NCI-H1105 (cell line): ENCODE measurements around the gene MAP7D1.
"Not testable (repeated sequence)": the region's sequence is repeated elsewhere in the genome, so short reads cannot be mapped to it uniquely, and the experiment has no call there.

Experiments used
- DNase-seq: peaks from one replicate; lab custom pipeline; 2025; lab: John Stamatoyannopoulos, UW

MAP7D1 gene

DNA sequence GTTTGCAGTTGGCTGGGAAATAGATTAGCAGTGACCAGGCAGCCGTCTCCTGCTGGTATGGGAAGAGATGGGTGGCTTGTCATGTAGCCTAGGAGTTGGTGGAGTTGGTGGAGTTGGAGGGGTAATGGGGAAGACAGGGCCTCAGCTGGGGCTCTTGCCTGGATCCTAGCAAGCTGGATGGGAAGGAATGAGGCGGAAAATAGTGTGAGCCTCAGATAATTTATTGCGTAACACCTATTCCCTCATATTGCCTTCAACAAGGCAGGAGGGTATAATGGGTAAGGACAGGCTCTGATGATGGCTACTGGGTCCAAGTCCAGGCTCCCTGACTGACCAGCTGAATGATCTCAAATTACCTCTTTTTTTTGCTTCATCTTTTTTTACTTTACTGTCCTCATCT lies 12.6 kb downstream of the MAP7D1 start:
- no peak for DNase-seq

DNA sequence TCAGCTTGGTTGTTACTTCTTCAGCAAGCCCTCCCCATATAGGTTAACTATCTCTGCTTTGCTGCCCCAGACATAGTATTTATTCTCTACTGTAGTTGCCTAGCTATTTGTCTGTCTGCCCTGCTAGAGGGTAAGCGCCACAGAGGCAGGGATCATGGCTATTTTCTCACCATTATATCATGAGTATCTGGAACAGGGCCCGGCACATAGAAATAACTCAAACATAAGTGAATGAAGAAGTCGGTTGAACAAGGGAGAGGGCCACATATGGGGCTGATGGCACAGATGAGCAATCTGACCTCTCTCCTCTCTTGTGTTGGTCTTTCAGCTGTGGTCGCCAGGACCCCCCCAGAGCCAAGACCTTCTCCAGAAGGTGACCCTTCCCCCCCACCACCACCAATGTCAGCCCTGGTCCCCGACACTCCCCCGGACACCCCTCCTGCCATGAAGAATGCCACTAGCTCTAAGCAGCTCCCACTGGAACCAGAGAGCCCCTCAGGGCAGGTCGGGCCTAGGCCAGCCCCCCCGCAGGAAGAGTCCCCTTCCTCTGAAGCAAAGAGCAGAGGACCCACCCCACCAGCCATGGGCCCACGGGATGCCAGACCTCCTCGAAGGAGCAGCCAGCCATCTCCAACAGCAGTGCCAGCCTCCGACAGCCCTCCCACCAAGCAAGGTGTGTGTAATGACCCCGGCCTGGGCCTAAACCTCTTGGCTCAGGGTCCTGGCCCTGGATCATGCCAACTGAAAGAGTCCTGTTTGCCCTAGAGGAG lies 14.9 kb downstream of the MAP7D1 start:
- no peak for DNase-seq

DNA sequence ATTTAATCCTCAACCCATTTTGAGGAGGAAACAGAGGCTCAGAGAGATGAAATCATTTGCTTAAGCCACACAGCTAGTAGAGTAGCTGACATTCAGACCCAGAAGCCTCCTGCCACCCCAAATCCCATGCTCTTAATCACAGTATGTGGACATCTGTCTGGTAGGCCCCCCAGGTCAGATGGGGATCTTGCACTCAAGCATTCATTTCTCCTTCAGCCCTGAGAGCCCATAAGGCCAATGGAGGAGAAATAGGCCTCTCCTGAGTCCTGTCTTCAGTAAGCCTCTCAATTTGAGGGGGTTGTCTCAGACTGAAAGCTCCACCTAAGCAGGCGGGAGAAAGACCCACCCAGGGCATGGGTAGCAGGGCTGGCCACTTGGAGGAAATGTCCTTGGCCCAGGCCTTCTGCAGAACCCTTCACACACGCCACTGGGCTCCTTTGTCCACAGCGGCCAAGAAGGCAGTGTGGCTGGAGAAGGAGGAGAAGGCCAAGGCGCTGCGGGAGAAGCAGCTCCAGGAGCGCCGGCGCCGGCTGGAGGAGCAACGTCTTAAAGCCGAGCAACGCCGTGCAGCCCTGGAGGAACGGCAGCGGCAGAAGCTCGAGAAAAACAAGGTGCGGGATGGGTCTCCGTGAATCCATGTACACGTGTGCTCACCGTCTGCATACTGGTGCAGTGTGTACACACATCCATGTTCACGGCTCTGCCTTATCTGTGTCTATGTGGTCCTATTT lies 16.2 kb downstream of the MAP7D1 start:
- DNase-seq, result no peak

DNA sequence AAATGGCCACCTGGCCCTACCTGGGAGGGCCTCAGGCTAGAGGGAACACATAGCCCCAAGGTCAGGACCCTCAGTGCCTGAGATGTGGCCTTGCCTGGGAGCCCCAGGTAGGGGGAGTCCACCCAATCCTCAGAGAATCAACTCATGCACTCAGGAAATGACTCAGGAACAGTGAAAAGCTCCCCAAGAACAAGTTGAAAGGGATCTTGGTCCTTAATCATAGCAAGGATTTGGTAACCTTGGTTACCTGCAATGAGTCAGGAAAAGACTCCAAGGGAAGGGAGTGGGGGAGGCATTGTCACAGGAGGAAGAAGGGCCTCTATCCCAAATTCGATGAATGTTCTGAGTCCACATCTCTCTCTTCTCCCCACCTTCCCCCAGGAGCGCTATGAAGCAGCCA lies 17.0 kb downstream of the MAP7D1 start:
- no peak for DNase-seq

DNA sequence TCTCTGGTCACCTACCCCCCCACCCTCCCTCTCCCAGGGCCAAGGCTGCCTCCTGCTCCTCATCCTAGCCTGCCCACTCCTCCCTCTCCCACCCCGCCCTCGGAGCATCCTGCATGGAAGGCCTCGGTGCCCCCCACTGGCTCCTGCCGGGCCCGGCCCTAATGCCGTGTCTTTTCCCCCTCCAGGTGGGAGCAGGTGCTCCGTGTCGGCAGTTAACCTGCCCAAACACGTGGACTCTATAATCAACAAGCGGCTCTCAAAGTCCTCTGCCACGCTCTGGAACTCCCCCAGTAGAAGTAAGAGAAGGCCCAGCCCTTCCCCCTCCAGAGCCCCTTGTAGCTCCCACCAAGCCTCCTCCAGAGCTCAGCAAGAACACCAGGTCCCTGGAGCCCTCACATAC lies 18.8 kb downstream of the MAP7D1 start:
- DNase-seq, result peak; percentile 63

DNA sequence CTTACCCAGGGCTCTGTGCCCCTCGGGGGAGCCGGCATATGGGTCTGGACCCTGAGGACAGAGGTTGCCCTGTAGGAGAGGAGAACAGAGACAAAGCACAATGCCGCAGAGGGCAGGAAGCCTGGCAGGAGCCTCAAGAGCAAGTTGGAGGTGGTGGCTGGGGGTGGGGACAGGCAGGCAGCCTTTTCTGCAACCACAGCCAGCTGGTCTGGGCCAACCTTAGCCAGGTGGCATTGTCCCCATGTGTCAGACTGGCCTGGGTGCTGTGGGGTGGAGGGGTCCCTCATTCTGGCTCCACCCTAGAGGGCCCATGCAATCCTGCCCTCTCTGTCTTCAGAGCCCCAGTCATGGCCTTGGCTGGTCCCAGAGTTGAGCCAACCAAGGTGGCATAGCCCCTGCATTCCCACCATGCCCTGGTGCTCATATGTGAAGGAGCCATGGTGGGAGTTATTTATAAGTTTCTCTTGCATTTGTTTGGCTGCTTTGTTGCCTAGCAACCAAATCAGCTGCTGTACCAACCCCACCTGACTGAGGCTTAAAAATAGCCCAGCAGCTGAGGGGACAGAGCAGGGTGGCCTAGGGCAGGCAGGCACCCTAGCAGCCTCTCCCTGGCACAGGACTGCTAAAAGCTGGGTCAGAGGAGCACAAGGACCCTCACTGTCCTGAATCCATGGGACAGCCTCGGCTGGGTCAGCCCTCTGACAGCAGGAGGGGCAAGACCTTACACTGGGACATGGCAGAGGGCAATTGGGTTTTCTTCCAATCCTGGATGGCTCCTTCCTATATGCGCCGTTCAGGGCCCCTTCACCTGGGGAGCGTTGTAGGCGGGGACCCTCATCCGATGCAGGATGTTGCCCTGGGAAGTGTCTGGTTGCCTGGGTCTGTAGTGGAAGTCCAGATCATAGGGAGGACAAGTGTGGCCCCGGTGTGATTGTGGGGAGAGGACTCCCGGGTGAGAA lies 19.5 kb downstream of the MAP7D1 start:
- DNase-seq, result peak; percentile 68

DNA sequence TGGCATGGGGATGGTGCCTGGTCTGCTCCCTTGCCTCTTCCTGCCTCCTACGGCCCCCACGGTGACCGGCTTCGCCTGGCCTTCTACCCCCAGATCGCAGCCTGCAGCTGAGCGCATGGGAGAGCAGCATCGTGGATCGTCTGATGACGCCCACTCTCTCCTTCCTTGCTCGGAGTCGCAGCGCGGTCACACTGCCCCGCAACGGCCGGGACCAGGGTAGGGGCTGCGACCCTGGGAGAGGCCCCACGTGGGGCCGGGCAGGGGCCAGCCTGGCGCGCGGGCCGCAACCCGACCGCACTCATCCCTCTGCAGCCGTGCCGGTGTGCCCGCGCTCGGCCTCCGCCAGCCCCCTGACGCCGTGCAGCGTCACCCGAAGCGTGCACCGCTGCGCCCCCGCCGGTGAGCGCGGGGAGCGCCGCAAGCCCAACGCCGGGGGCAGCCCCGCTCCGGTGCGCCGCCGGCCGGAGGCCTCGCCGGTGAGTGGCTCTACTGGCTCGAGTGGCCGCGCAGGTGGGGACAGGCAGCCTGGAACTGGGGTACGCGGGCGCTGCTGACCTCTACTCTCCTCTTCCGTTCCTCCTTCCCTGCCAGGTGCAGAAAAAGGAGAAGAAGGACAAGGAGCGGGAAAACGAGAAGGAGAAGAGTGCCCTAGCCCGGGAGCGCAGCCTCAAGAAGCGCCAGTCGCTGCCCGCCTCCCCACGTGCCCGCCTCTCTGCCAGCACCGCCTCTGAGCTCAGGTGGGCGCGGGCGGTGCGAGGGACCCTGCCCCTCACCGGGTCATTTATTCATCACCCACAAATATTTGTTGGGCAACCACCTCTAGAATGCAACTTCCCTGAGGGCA lies 20.4 kb downstream of the MAP7D1 start:
- no peak for DNase-seq

DNA sequence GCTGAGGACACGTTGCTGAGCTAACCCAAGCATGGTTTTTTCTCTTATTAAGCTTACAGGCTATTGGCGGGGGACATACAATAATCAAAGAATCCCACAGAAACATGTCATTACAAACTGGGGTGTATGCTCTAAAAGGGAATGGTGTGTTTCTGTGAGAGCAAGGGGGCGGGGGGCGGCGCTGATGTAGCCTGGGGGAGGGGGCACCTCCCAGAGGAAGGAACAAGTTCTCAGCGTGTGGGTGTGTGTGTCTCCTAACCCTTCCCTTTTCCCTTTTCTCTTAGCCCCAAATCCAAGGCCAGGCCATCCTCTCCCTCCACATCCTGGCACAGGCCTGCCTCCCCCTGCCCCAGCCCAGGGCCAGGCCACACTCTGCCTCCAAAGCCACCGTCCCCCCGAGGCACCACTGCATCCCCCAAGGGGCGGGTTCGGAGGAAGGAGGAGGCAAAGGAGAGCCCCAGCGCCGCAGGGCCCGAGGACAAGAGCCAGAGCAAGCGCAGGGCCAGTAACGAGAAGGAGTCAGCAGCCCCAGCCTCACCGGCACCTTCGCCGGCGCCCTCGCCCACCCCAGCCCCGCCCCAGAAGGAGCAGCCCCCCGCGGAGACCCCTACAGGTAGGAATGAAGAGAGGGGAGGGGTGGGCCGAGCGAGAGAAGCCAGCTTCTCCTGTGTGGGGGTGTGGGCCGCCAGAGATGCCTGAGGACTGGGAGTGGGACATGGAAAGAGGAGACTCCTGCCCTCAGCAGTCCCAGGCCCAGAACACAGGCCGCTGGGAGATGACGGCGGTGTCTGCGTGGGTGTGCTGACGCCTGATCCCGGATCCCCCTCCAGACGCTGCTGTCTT lies 21.9 kb downstream of the MAP7D1 start:
- no peak for DNase-seq

DNA sequence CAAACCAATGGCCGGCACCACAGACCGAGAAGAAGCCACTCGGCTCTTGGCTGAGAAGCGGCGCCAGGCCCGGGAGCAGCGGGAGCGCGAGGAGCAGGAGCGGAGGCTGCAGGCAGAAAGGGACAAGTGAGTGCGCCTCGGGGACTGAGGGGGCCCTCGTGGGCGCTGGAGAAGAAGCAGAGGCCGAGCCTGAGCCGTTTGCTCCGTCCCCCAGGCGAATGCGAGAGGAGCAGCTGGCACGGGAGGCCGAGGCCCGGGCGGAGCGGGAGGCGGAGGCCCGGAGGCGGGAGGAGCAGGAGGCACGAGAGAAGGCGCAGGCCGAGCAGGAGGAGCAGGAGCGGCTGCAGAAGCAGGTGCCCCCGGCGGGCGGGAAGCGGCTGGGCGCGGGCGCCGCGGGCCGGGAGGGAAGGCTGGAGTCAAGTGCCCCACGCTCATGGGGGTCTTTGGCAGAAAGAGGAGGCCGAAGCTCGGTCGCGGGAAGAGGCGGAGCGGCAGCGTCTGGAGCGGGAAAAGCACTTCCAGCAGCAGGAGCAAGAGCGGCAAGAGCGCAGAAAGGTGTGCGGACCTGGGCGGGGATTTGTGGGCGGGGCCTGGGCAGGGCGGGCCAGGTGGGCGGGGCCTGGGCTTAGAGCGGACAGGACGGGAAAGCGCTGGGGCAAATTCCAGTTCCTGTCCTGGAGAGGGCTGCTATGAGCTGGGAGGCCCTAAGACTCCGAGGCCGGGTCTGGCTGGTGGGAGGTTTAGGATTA lies 22.7 kb downstream of the MAP7D1 start:
- no peak for DNase-seq

DNA sequence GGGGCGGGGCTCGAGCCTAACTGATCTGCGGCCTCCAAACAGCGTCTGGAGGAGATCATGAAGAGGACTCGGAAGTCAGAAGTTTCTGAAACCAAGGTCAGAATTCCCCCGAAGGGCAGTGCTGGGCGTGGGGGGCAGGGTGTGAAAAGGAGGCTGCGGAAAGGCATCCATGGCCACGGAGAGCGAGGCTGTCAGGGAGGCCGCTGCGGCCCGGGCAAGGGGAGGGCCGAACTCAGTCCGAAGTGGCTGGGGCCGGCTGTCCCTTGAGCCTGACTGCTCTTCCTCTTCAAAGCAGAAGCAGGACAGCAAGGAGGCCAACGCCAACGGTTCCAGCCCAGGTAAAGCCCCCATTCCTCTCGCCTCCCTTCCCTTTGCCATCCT lies 23.2 kb downstream of the MAP7D1 start:
- DNase-seq, result no peak

DNA sequence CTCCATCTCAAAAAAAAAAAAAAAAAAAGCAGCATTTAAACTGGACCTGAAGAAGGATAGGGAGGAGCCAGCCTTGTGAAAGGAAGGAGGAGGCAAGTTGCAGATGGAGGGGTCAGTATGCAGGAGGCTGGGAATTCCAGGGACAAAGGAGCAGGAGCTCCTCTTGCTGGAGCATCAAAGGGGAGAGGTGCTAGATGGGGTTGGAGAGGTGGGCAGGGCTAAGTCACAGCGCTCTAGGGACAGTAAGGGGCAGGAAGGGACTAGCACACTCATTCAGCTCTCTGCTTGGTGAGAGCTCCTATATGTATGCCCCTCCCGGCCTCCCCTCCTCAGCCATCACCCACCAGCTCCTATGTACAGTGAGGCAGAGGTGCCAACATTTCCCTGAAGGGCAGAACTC lies 26.8 kb downstream of the MAP7D1 start:
- DNase-seq, result no peak

DNA sequence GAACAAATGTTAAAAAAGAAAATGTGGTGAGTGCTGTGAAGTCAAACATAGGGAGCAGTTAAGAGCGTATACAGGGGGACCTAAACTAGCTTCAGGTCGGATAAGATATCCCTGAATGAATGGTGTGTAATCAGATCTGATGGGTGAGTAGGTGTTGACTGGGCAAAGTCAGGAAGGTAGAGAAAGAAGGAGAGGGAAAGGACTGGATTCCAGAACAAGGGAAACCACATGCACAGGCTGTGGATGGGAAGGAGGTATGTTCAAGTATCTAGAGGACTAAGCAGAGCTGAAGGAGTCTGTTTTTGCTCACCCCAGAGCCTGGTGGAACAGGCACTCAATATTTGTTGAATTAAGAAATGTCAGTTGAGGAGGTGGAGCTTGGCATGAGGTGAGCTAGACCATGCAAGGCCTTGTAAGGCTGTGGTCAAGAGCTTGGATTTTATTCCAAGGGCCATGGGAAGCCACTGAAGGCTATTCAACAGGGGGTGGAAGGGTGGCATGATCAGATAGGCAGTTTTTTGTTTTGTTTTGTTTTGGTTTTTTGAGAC lies 27.4 kb downstream of the MAP7D1 start:
- no peak for DNase-seq

DNA sequence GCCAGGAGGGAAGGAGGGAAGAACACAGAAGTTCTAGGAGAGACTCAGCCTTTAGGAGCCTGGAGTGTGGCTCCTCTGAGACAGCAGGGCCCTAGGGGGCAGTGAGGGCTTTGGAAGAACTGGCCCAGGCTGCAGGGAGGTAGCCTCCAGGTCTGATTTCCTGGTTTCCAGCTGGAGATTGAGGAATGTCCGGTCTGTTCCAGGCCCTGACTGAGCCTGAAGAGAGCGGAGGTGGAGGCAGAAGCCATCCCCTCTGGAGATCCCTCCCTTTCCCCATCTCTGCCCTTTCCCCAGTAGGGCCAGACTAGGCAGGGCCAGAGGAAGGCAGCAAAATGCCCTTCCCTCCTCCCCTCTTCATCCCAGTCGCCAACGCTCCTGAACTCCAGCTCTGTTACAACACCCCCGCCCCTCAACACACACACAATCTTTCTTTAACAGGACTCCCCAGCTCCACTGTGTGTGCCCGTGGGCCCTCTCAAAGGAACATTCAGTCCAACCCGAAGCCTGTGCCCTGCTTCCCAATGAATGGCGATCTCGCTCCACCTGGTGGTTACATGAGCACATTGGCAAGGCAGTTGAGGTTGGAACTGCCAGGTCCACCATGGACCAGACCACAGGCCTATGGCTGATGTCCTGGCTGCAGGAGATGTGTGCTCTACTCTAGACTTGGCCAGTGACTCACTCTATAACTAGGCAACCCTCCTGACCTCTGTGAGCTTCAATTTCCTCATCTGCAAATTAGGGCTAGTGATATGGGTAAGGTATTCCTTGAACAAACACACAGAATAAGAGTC lies 32.0 kb downstream of the MAP7D1 start:
- DNase-seq, result peak; percentile 68

DNA sequence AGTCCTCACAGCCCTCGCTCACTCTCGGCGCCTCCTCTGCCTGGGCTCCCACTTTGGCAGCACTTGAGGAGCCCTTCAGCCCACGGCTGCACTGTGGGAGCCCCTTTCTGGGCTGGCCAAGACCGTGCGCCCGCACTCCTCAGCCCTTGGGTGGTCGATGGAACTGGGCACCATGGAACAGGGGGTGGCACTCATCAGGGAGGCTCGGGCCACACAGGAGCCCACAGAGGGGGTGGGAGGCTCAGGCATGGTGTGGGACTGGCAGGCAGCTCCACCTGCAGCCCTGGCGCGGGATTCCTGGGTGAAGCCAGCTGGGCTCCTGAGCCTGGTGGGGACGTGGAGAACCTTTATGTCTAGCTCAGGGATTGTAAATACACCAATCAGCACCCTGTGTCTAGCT lies 40.8 kb downstream of the MAP7D1 start:
- not testable (repeated sequence) for DNase-seq

DNA sequence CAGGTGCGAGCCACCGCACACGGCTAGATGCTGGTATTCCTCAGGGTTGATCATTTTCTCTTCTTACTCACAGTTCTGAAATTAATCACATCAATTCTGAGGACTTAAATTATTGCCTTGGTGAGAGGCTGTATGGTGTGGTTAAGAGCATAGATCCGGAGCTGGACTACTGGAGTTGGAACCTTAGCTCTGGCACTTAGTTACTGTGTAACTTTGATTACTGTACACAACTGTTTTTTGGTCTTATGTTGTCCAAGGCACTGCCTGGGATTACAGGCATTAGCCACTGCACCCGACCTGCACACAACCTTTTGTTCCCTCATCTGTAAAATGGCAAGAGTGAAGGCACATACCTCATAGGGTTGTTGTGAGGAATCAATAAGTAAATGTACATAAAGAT lies 42.7 kb downstream of the MAP7D1 start:
- no peak for DNase-seq

DNA sequence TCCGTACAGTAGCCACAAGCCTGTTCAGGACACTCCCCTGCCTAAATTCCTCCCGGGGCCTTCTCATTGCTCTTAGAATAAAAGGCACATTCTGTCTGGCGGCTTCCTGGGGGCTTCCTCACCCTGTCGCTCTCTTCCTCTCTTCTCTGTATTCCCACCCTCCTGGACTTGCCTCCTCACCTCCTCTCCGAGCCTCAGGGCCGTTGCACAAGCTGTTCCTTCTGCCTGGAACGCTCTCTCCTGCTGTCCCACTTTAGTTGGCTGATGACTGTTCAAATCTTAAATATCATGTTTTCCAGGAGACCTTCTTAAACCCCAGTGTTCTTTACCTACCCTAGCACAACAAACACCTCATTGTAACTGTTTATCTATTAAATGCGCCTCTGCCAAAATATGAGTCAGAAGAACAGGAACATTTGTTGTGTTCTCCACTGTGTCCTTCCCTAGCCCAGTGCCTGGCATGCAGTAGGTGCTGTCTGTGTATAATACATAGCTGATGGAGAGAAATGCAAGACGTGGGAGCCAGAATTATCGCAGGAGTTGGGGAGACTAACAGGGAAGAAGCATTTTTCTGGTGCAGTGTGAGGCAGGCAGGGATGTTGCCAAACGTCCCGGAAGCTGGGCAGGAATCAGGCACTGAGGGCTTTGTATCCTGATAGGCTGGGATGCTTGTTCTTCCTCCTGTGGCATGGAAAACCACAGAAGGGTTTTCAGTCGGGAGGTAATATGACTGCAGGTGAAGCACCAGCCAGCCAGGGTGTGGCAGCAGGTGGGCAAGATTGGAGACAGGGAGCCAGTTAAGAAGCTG lies 44.2 kb downstream of the MAP7D1 start:
- DNase-seq, result no peak

DNA sequence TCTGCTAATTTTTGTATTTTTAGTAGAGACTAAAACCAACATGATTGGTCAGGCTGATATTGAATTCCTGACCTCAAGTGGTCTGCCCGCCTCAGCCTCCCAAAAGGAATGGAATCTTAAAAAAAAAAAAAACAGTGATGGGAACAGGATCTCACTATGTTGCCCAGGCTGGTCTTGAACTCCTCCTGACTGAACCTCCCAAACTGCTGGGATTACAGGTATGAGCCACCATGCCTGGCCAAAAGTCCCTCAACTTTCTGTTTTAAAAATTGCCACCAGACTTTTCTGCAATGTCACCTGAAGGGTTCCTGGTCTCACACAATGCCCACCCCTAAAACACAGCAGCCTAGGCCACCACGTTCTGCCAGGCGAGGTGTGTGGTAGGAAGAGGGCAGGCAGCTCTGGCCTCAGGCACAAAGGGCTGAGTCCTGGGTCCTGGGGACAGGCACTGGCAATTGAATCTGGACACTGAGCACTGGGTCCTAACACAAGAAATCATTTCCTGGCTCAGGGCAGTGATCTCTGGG lies 47.1 kb downstream of the MAP7D1 start:
- no peak for DNase-seq
